ENCODE measurements around the gene KCNIP1. TPM values are rescaled to one million over a fixed set of nuclear protein-coding genes. Genes with fewer than 3 reads are reported as not detected.

The KCNIP1 gene
- total RNA-seq, 1 experiment from 2014 or later = not detected

- Histone ChIP-seq H3K36me3 (ENCODE audit: control insufficient read depth, insufficient read depth, low read length) (no peaks in the 10 kb centered on the region), H3K27ac (ENCODE audit: low read length) (no peak overlapping the region), H3K27me3 (ENCODE audit: control insufficient read depth, insufficient read depth, low read length) (peaks cover 3% of the 10 kb centered on the region), H3K9me3 (ENCODE audit: control insufficient read depth, insufficient read depth, low read depth, low read length) (no peaks in the 10 kb centered on the region), H3K4me3 (ENCODE audit: low read depth in 2 of 2, low read length in 2 of 2) (no peak overlapping the region), H3K4me1 (ENCODE audit: control insufficient read depth, insufficient read depth, low read length) (no peaks in the 10 kb centered on the region)
- in situ Hi-C loops (cut with HindIII; ENCODE audit: low pct_unique_long_range_greater_than_20kb, low sequenced_read_pairs) = no loop called here
- intact Hi-C loops (cut with micrococcal nuclease; ENCODE audit: unreplicated experiment) = loop anchor here (10.0 kb wide), 1 partner anchor 703 kb away; no protein-coding TSS in a partner anchor
- ChIA-PET POLR2A (no interaction called here), CTCF (no interaction called here)
- ATAC-seq (no peak), DNase-seq (ENCODE audit: low read depth, low spot score) (no peak)
- TF ChIP-seq TCF7L2 (IDR thresholded peaks at IDR 0.05; ENCODE audit: low read depth, low read length) (no peak), CTCF (IDR thresholded peaks at IDR 0.05) (no peak), REST (IDR thresholded peaks at IDR 0.05; ENCODE audit: insufficient read depth in 1 of 2, low read depth in 2 of 2, low read length in 1 of 2) (no peak), SIN3A (IDR thresholded peaks at IDR 0.05; ENCODE audit: borderline replicate concordance, insufficient read depth, low read depth, low read length) (no peak), POLR2AphosphoS5 (IDR thresholded peaks at IDR 0.05; ENCODE audit: low read depth, low read length) (no peak)
- no TSS peak for BruUV-seq (replicated peaks)
Measured at GRCh38 chr5:170641589-170642031, 137.8 kb downstream of the KCNIP1 start.

- no TSS peak for BruUV-seq (replicated peaks)
- TF ChIP-seq POLR2AphosphoS5 (IDR thresholded peaks at IDR 0.05; ENCODE audit: low read depth, low read length) = no peak
- TF ChIP-seq REST (IDR thresholded peaks at IDR 0.05; ENCODE audit: insufficient read depth in 1 of 2, low read depth in 2 of 2, low read length in 1 of 2) = no peak
- no peak for TF ChIP-seq CTCF (IDR thresholded peaks at IDR 0.05)
- TF ChIP-seq TCF7L2 (IDR thresholded peaks at IDR 0.05; ENCODE audit: low read depth, low read length) = no peak
- no peak for TF ChIP-seq SIN3A (IDR thresholded peaks at IDR 0.05; ENCODE audit: borderline replicate concordance, insufficient read depth, low read depth, low read length)
- H3K9me3 ChIP-seq (ENCODE audit: control insufficient read depth, insufficient read depth, low read depth, low read length) = no peaks in the 10 kb centered on the region
- CTCF ChIA-PET = no interaction called here
- no peaks in the 10 kb centered on the region for H3K36me3 ChIP-seq (ENCODE audit: control insufficient read depth, insufficient read depth, low read length)
- no peak for ATAC-seq
- no peak overlapping the region for H3K27ac ChIP-seq (ENCODE audit: low read length)
- in situ Hi-C loops (cut with HindIII; ENCODE audit: low pct_unique_long_range_greater_than_20kb, low sequenced_read_pairs) = no loop called here
- POLR2A ChIA-PET = no interaction called here
- peaks cover 3% of the 10 kb centered on the region for H3K27me3 ChIP-seq (ENCODE audit: control insufficient read depth, insufficient read depth, low read length)
- DNase-seq (ENCODE audit: low read depth, low spot score) = no peak
- H3K4me1 ChIP-seq (ENCODE audit: control insufficient read depth, insufficient read depth, low read length) = no peaks in the 10 kb centered on the region
- intact Hi-C loops (cut with micrococcal nuclease; ENCODE audit: unreplicated experiment) = loop anchor here (10.0 kb wide), 1 partner anchor 703 kb away; no protein-coding TSS in a partner anchor
- H3K4me3 ChIP-seq (ENCODE audit: low read depth in 2 of 2, low read length in 2 of 2) = no peak overlapping the region
Measured at GRCh38 chr5:170642066-170642735, 138.4 kb downstream of the KCNIP1 start.

Measured in Panc1 (cell line).